Keratinocyte (primary cell): ENCODE measurements around the gene SLK. TPM values are rescaled to one million over a fixed set of nuclear protein-coding genes. Genes with fewer than 3 reads are reported as not detected.

ENCODE experiments used
- DNase-seq: peaks from one replicate; pipeline ENCODE4 v3.0.0-alpha.2; 2011; ENCODE audit warnings: low read depth, missing footprints, low spot score
- FAIRE-seq: peaks from 2 replicates; lab custom pipeline; 2011; peaks lifted over from hg19 to GRCh38; lab: Jason Lieb, UNC
- H2AFZ ChIP-seq: 2 replicates; pipeline ENCODE4 v1.6.0; 2012; ENCODE audit warnings: low read length, control low read depth, inconsistent platforms; ENCODE audit not compliant: control insufficient read depth
- H3K27ac ChIP-seq: 2 replicates; pipeline ENCODE4 v1.5.1; 2011; ENCODE audit warnings: low read length; ENCODE audit not compliant: control insufficient read depth, insufficient read depth
- H3K27me3 ChIP-seq: 3 replicates; pipeline ENCODE4 v1.6.0; 2011; ENCODE audit warnings: low read length; ENCODE audit not compliant: control insufficient read depth, insufficient read depth; ENCODE audit errors: extremely low read depth
- H3K36me3 ChIP-seq, 2 experiments: 2 replicates in 1 of 2; 3 replicates in 1 of 2; pipeline ENCODE4 v1.5.1; 2011; ENCODE audit warnings: low read length in 2 of 2, mild to moderate bottlenecking in 1 of 2; ENCODE audit not compliant: control insufficient read depth in 2 of 2, insufficient read depth in 2 of 2; ENCODE audit errors: extremely low read depth in 1 of 2
- H3K4me1 ChIP-seq: 3 replicates; pipeline ENCODE4 v1.5.1; 2011; ENCODE audit warnings: low read length; ENCODE audit not compliant: control insufficient read depth, insufficient read depth; ENCODE audit errors: extremely low read depth
- H3K4me2 ChIP-seq: 3 replicates; pipeline ENCODE4 v1.6.0; 2011; ENCODE audit warnings: low read depth, low read length; ENCODE audit not compliant: control insufficient read depth, insufficient read depth; ENCODE audit errors: extremely low read depth
- H3K4me3 ChIP-seq, 3 experiments: fragments of 200-600 bp in 1 of 3; sonication (generic) in 1 of 3; 2 replicates in 2 of 3; 3 replicates in 1 of 3; pipeline ENCODE4 v1.5.1; 2011 to 2016; ENCODE audit warnings: low read length in 3 of 3, mild to moderate bottlenecking in 3 of 3, control low read depth in 2 of 3, inconsistent platforms in 1 of 3, low read depth in 1 of 3, mixed read lengths in 1 of 3, mixed run types in 1 of 3, moderate library complexity in 1 of 3; ENCODE audit not compliant: control insufficient read depth in 2 of 3, insufficient read depth in 2 of 3; ENCODE audit errors: extremely low read depth in 1 of 3
- H3K79me2 ChIP-seq: 2 replicates; pipeline ENCODE4 v1.6.0; 2012; ENCODE audit warnings: low read length; ENCODE audit not compliant: control insufficient read depth, insufficient read depth
- H3K9ac ChIP-seq: 3 replicates; pipeline ENCODE4 v1.6.0; 2011; ENCODE audit warnings: low read length; ENCODE audit not compliant: control insufficient read depth, insufficient read depth; ENCODE audit errors: extremely low read depth
- H3K9me1 ChIP-seq: 3 replicates; pipeline ENCODE4 v1.6.0; 2011; ENCODE audit warnings: low read length; ENCODE audit not compliant: control insufficient read depth, insufficient read depth; ENCODE audit errors: extremely low read depth
- H3K9me3 ChIP-seq: 2 replicates; pipeline ENCODE4 v1.5.1; 2012; ENCODE audit warnings: low read depth, low read length; ENCODE audit not compliant: control insufficient read depth
- H4K20me1 ChIP-seq: 3 replicates; pipeline ENCODE4 v1.6.0; 2011; ENCODE audit warnings: low read length; ENCODE audit not compliant: control insufficient read depth, insufficient read depth; ENCODE audit errors: extremely low read depth
- CTCF ChIP-seq, 3 experiments: IDR thresholded peaks in 1 of 3; conservative IDR thresholded peaks in 1 of 3; optimal IDR thresholded peaks in 1 of 3; 2 replicates in 2 of 3; 3 replicates in 1 of 3; pipeline versions ENCODE3 to v1.5.1; 2011; ENCODE audit warnings: low read length in 3 of 3, mild to moderate bottlenecking in 3 of 3, moderate library complexity in 2 of 3, control low read depth in 1 of 3, inconsistent platforms in 1 of 3; ENCODE audit not compliant: insufficient read depth in 2 of 3; ENCODE audit errors: extremely low read depth in 1 of 3
- EZH2 ChIP-seq: IDR thresholded peaks from one replicate; pipeline ENCODE4 v1.6.1; 2012; ENCODE audit warnings: inconsistent platforms, mild to moderate bottlenecking, low read length, moderate library complexity
- dilution Hi-C: fragments of 300-500 bp; cut with MboI; formaldehyde crosslinking; loops from one replicate; pipeline ENCODE4 v1.7.0; 2020; ENCODE audit warnings: low sequenced_read_pairs; ENCODE audit not compliant: extremely low pct_ligation_motif_present
- polyA plus RNA-seq, 5 experiments: library from polyadenylated mRNA; depleted of rRNA in 3 of 5; stranded (reverse) in 3 of 5; stranded (forward) in 1 of 5; unstranded in 1 of 5; fragments of >200 nt; gene quantifications; 1 replicate in 1 of 5; 2 replicates in 3 of 5; 3 replicates in 1 of 5; pipeline versions ENCODE4 v1.2.1 to v1.2.3, GENCODE V29; 2011 to 2012; ENCODE audit warnings: missing spikeins in 2 of 5, low read depth in 1 of 5, low replicate concordance in 1 of 5

SLK gene
- polyA plus RNA-seq, 1 donor (not counting 4 experiments of a cell fraction or from before 2014, with no cell fraction given) = 36.7 TPM

GRCh38 chr10:103960103-103960502 lies 6.8 kb upstream of the SLK start:
- Histone ChIP-seq H3K27me3 (no peaks in the 10 kb centered on the region), H3K9me1 (no peaks in the 10 kb centered on the region), H3K9me3 (no peaks in the 10 kb centered on the region), H3K79me2 (no peaks in the 10 kb centered on the region), H3K4me3 (no peak overlapping the region), H3K36me3 (no peaks in the 10 kb centered on the region), H3K4me1 (peaks cover 20% of the 10 kb centered on the region), H3K4me2 (no peak overlapping the region), H2AFZ (no peak overlapping the region), H3K9ac (no peak overlapping the region), H3K27ac (no peak overlapping the region), H4K20me1 (no peaks in the 10 kb centered on the region)
- no peak for FAIRE-seq
- no peak for TF ChIP-seq EZH2
- no peak for TF ChIP-seq CTCF (optimal IDR thresholded peaks at IDR 0.05 in 1 of 3, IDR thresholded peaks at IDR 0.05 in 1 of 3, conservative IDR thresholded peaks at IDR 0.05 in 1 of 3; ENCODE audit: extremely low read depth in 1 of 3, insufficient read depth in 2 of 3, low read length in 3 of 3)
- dilution Hi-C loops = no loop called here
- DNase-seq = no peak

GRCh38 chr10:103967448-103968071 lies 620 bp downstream of the SLK start:
- H3K79me2 ChIP-seq = peaks cover 59% of the 10 kb centered on the region
- TF ChIP-seq EZH2 (no peak), CTCF (optimal IDR thresholded peaks at IDR 0.05 in 1 of 3, IDR thresholded peaks at IDR 0.05 in 1 of 3, conservative IDR thresholded peaks at IDR 0.05 in 1 of 3; ENCODE audit: extremely low read depth in 1 of 3, insufficient read depth in 2 of 3, low read length in 3 of 3) (no peak)
- no peaks in the 10 kb centered on the region for H3K36me3 ChIP-seq
- H3K9ac ChIP-seq = peak overlapping the region; percentile 87
- peaks cover 7% of the 10 kb centered on the region for H3K4me1 ChIP-seq
- peak overlapping the region; percentile 11 for H2AFZ ChIP-seq
- no peaks in the 10 kb centered on the region for H3K9me3 ChIP-seq
- peak overlapping the region; percentile 94 for H3K27ac ChIP-seq
- dilution Hi-C loops = no loop called here
- H3K27me3 ChIP-seq = no peaks in the 10 kb centered on the region
- H4K20me1 ChIP-seq = peaks cover 5% of the 10 kb centered on the region
- DNase-seq (no peak), FAIRE-seq (no peak)
- peak overlapping the region; percentile 86 for H3K4me2 ChIP-seq
- H3K9me1 ChIP-seq = peaks cover 2% of the 10 kb centered on the region
- H3K4me3 ChIP-seq = peak overlapping the region; percentile 85 to 97 (median 92)
